HG02885 (cell line): ENCODE results near the gene ACSF3.

Source experiments
- ATAC-seq: cut with Tn5 transposase; IDR thresholded peaks from one replicate; pipeline ENCODE4 v1.9.1; 2021; ENCODE audit warnings: mild to moderate bottlenecking; ENCODE audit not compliant: unreplicated experiment, poor library complexity

Gene ACSF3

GRCh38 chr16:89093602-89094251 lies at the start of gene ACSF3:
Gene ACSF3, plus strand, starts transcription at chr16:89093852. Its CDS starts 6,830 bp downstream, at chr16:89100682.
- peak; percentile 51 for ATAC-seq

GRCh38 chr16:89044418-89045180 lies 49.1 kb upstream of the ACSF3 start:
- no peak for ATAC-seq

GRCh38 chr16:89045181-89045815 lies 48.4 kb upstream of the ACSF3 start:
- no peak for ATAC-seq

GRCh38 chr16:89045881-89046280 lies 47.8 kb upstream of the ACSF3 start:
- ATAC-seq: no peak

- no peak for ATAC-seq
Observed at GRCh38 chr16:89046491-89046890, 47.2 kb upstream of the ACSF3 start.

- ATAC-seq: no peak
Observed at GRCh38 chr16:89047331-89048089, 46.1 kb upstream of the ACSF3 start.

GRCh38 chr16:89048090-89048725 lies 45.4 kb upstream of the ACSF3 start:
- no peak for ATAC-seq

GRCh38 chr16:89048871-89049422 lies 44.7 kb upstream of the ACSF3 start:
- ATAC-seq: no peak

GRCh38 chr16:89049484-89050118 lies 44.1 kb upstream of the ACSF3 start:
- no peak for ATAC-seq

GRCh38 chr16:89050119-89050867 lies 43.4 kb upstream of the ACSF3 start:
- no peak for ATAC-seq

- no peak for ATAC-seq
Observed at GRCh38 chr16:89050868-89051311, 42.8 kb upstream of the ACSF3 start.

- no peak for ATAC-seq
Observed at GRCh38 chr16:89051521-89052166, 42.0 kb upstream of the ACSF3 start.

- no peak for ATAC-seq
Observed at GRCh38 chr16:89052191-89052889, 41.3 kb upstream of the ACSF3 start.

- no peak for ATAC-seq
Observed at GRCh38 chr16:89052890-89053724, 40.5 kb upstream of the ACSF3 start.

GRCh38 chr16:89053725-89054029 lies 40.0 kb upstream of the ACSF3 start:
- no peak for ATAC-seq

GRCh38 chr16:89054261-89054661 lies 39.4 kb upstream of the ACSF3 start:
- no peak for ATAC-seq

- no peak for ATAC-seq
Observed at GRCh38 chr16:89054714-89055113, 38.9 kb upstream of the ACSF3 start.
